ENCODE results near the gene SEC24A.

Gene SEC24A

DNA sequence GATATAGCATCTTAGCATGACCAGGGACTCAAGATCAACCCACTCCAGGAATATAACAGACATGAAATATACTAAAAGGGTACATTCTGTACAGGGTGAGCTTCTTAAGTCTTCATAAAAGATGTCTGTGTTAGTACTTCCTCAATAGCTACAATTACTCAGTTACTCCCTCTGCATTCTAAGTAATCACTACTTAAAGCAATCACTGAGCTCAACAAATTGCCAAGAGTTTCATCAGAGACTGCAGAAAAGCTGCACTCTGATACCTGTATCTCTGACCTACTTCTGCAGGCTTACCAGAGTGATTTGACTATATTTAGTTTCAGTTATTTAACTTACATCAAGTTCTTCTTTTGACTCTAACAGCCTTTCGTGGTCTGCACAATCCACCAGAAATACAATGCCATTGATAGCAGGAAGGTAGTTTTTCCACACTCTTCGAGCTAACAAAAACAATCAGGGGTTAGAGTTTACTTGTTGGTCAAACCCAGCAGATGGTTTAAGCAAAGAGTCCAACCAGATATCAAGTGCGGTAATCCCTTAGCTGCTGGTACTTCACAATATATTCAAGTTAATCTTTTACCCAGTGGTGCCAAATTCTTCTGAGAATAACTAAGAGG lies 39.2 kb upstream of the SEC24A start:
- no peak for DNase-seq (ENCODE audit: low read depth in 2 of 2)
- H3K4me3 ChIP-seq (replicated peaks in 1 of 2; ENCODE audit: low read depth in 2 of 2, low read length in 2 of 2), result no peak overlapping the region
- TF ChIP-seq, protein P1, sequence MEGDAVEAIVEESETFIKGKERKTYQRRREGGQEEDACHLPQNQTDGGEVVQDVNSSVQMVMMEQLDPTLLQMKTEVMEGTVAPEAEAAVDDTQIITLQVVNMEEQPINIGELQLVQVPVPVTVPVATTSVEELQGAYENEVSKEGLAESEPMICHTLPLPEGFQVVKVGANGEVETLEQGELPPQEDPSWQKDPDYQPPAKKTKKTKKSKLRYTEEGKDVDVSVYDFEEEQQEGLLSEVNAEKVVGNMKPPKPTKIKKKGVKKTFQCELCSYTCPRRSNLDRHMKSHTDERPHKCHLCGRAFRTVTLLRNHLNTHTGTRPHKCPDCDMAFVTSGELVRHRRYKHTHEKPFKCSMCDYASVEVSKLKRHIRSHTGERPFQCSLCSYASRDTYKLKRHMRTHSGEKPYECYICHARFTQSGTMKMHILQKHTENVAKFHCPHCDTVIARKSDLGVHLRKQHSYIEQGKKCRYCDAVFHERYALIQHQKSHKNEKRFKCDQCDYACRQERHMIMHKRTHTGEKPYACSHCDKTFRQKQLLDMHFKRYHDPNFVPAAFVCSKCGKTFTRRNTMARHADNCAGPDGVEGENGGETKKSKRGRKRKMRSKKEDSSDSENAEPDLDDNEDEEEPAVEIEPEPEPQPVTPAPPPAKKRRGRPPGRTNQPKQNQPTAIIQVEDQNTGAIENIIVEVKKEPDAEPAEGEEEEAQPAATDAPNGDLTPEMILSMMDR (IDR thresholded peaks at IDR 0.05; ENCODE audit: low read depth, low read length), result no peak

DNA sequence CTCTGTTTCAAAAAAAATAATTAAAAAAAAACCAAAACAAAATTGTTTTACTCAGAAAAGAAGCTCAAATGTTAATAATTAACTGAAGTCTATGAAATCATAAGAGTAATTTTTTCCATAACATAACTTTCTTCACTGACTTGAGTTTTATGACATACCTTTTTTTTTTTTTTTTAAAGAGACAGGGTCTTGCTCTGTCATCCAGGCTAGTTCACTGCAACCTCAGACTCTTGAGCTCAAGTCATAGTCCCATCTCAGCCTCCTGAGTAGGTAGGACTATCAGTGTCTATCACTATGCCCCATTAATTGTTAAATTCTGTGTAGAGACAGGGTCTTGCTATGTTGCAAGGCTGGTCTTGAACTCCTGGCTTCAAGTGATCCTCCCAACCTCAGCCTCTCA lies 37.9 kb upstream of the SEC24A start:
- TF ChIP-seq, protein P1 (IDR thresholded peaks at IDR 0.05; ENCODE audit: low read depth, low read length), result no peak
- H3K4me3 ChIP-seq (replicated peaks in 1 of 2; ENCODE audit: low read depth in 2 of 2, low read length in 2 of 2), result no peak overlapping the region
- no peak for DNase-seq (ENCODE audit: low read depth in 2 of 2)

DNA sequence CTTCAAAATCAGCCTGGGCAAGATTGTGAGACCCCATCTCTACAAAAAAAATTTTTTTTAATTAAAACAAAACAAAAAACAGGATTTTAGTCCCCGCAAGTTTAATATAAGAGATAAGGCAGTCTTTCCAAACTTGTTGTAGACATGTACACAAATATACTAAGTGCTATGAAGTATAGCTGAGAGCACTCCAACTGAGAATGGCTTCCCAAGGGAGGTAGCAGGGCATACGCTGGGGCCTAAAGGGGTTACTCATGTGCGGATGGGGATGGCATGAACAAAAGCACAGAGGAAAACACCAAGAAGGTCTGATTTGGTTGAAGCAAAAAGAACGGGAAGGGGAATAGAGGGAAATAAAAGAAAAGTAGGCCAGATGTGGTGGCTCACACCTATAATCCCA lies 37.1 kb upstream of the SEC24A start:
- TF ChIP-seq, protein P1 (IDR thresholded peaks at IDR 0.05; ENCODE audit: low read depth, low read length), result no peak
- H3K4me3 ChIP-seq (replicated peaks in 1 of 2; ENCODE audit: low read depth in 2 of 2, low read length in 2 of 2), result no peak overlapping the region

DNA sequence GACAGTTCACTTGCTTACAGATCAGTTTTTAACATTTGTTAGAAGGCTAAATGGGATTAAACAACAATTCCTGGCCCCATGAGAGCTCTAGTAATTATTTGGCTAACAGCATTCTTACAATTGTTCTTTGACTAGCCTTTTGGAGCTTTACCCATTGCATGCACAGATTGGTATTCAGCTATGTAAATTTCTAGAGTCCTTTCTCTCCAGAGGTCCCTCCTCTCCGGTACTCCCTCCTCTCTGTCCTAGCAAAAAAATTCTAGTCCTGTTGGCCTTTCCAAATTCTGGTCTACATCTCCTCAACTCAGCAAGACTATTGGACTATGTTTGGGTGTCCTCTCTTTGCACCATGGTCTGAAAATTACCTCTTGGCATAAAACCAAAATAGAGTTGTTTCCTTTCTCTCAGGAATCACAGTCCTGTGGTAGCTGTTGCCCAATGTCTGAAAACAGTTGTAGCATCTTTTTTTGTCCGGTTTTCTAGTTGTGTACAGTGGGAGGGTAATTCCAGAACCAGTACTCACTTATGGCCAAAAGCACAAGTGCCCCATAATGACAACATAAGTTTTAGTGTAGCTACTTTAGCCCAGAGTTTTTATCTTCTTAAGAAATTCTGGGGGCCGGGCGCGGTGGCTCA lies 34.0 kb upstream of the SEC24A start:
- DNase-seq (ENCODE audit: low read depth in 2 of 2), result no peak

More for the DNA sequence above, 37.1 kb upstream of the SEC24A start:
- no peak for DNase-seq (ENCODE audit: low read depth in 2 of 2)

DNA sequence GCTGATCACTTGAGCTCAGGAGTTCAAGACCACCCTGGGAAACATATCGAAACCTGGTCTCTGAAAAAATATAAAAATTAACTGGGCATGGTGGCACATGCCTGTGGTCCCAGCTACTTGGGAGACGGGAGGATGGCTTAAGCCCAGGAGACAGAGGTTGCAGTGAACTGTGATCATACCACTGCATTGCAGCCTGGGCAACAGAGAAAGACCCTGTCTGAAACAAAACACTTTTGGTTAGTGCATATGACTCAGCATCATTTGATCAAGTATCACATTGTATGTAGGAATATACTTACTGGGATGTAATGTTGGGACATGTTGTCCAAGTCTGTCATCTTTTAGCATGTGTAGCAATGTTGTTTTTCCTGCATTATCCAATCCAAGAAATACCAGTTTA lies 28.0 kb upstream of the SEC24A start:
- no peak for DNase-seq (ENCODE audit: low read depth in 2 of 2)
- TF ChIP-seq, protein P1 (IDR thresholded peaks at IDR 0.05; ENCODE audit: low read depth, low read length), result no peak
- H3K4me3 ChIP-seq (replicated peaks in 1 of 2; ENCODE audit: low read depth in 2 of 2, low read length in 2 of 2), result no peak overlapping the region

More for the DNA sequence above, 34.0 kb upstream of the SEC24A start:
- H3K4me3 ChIP-seq (replicated peaks in 1 of 2; ENCODE audit: low read depth in 2 of 2, low read length in 2 of 2), result no peak overlapping the region
- TF ChIP-seq, protein P1 (IDR thresholded peaks at IDR 0.05; ENCODE audit: low read depth, low read length), result no peak

DNA sequence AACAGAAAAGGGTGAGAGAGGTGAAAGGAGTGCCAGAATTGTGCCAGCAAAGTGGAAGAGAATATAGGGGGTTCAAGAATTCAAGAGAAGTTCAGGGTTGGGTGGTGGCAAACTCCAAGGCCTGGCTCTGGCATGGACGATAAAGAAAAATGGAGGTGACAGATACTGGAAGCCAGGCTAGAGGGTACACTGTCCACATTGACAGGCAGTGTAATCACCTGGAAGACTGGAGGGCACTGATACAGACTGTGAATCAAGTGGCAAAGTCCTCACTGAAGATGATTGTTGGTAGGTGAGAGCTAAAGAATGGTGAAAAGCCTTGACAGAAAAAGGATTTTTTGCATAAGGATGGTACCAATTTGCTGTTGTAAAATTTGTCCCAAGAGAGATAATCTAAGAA lies 23.0 kb upstream of the SEC24A start:
- no peak overlapping the region for H3K4me3 ChIP-seq (replicated peaks in 1 of 2; ENCODE audit: low read depth in 2 of 2, low read length in 2 of 2)
- DNase-seq (ENCODE audit: low read depth in 2 of 2), result no peak
- TF ChIP-seq, protein P1 (IDR thresholded peaks at IDR 0.05; ENCODE audit: low read depth, low read length), result no peak

Data from cardiac fibroblast (primary cell).